Upper lobe of right lung (tissue), 1 donor: ENCODE measurements around the gene ZNF763. TPM values are rescaled to one million over a fixed set of nuclear protein-coding genes. Genes with fewer than 3 reads are reported as not detected.
"Not testable (repeated sequence)": the region's sequence is repeated elsewhere in the genome, so short reads cannot be mapped to it uniquely, and the experiment has no call there.

ENCODE experiments used
- ATAC-seq: fragments of 200-7000 bp; cut with Tn5 transposase; one replicate; pipeline ENCODE4 v1.9.1; 2020; ENCODE audit warnings: mild to moderate bottlenecking, moderate library complexity
- DNase-seq: peaks from one replicate; pipeline ENCODE4 v3.0.0-alpha.2; 2020
- H3K27ac ChIP-seq: fragments of 200-600 bp; one replicate; pipeline ENCODE4 v1.8.0; 2022
- H3K27me3 ChIP-seq: fragments of 200-600 bp; one replicate; pipeline ENCODE4 v1.8.0; 2022; ENCODE audit warnings: mild to moderate bottlenecking
- H3K36me3 ChIP-seq: fragments of 200-600 bp; one replicate; pipeline ENCODE4 v1.8.0; 2022
- H3K4me1 ChIP-seq: fragments of 200-600 bp; one replicate; pipeline ENCODE4 v1.8.0; 2022
- H3K4me3 ChIP-seq: fragments of 200-600 bp; one replicate; pipeline ENCODE4 v1.8.0; 2022; ENCODE audit warnings: mild to moderate bottlenecking
- H3K9me3 ChIP-seq: fragments of 200-600 bp; one replicate; pipeline ENCODE4 v1.8.0; 2022
- intact Hi-C: fragments of 100-400 bp; cut with DNase I; formaldehyde crosslinking; loops from one replicate; pipeline ENCODE4 v1.11.0; 2022
- total RNA-seq: library from RNA; stranded (reverse); fragmentation: NEBNext Ultra II Directional; extraction: Animal tissue kit (Norgen Biotek cat#: 25700); gene quantifications from one replicate; pipeline ENCODE4 v1.2.1, GENCODE V29; 2021
- TF ChIP-seq, protein P1 (sequence below): fragments of 200-600 bp; IDR thresholded peaks from one replicate; pipeline ENCODE4 v1.8.0; 2022; ENCODE audit warnings: antibody characterized with exemption
- donor health status: DM: no; HTN: yes; CAD: no; lungs with severe emphysema.

ZNF763 gene
- total RNA-seq, 1 donor from 2014 or later, result 5.2 TPM

DNA sequence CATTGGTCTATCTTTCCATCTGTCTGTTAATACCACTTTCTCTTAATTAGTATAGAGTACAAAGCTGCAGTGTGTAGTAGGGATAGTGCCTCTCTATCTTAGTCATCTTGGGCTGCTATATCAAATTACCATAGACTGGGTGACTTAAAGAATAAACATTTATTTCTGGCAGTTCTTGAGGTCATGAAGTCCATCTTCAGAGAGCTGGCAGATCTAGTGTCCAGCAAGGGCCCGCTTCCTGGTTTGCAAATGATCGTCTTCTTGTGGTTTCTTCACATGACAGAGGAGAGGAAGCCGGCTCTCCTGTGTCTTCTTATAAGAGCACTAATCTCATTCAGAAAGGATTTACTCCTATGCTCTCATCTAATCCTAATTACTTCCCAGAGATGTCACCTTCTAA lies 33.8 kb upstream of the ZNF763 start:
- intact Hi-C loops, result no loop called here
- Histone ChIP-seq H3K27me3 (no peaks in the 10 kb centered on the region), H3K27ac (no peak overlapping the region), H3K4me3 (no peak overlapping the region), H3K36me3 (no peaks in the 10 kb centered on the region), H3K9me3 (peaks cover 6% of the 10 kb centered on the region), H3K4me1 (peaks cover 8% of the 10 kb centered on the region)
- TF ChIP-seq, protein P1, sequence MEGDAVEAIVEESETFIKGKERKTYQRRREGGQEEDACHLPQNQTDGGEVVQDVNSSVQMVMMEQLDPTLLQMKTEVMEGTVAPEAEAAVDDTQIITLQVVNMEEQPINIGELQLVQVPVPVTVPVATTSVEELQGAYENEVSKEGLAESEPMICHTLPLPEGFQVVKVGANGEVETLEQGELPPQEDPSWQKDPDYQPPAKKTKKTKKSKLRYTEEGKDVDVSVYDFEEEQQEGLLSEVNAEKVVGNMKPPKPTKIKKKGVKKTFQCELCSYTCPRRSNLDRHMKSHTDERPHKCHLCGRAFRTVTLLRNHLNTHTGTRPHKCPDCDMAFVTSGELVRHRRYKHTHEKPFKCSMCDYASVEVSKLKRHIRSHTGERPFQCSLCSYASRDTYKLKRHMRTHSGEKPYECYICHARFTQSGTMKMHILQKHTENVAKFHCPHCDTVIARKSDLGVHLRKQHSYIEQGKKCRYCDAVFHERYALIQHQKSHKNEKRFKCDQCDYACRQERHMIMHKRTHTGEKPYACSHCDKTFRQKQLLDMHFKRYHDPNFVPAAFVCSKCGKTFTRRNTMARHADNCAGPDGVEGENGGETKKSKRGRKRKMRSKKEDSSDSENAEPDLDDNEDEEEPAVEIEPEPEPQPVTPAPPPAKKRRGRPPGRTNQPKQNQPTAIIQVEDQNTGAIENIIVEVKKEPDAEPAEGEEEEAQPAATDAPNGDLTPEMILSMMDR, result no peak
- ATAC-seq (peak; percentile 53), DNase-seq (no peak)

DNA sequence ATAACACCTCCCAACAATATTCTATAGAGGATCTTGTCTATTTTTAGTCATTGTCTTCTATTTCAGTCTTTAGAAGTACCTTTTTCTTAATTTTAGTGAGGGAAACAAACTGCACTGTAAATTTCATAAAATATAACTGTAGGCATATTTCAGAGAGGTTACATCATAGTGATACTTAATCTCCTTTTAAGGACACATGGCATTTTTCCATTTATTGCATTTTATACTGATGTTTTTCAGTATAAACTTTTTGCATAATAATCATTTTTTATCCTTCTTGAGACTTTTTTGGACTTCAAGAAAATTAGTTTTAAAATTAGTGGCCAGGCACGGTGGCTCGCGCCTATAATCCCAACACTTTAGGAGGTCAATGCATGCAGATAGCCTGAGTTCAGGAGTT lies 33.3 kb upstream of the ZNF763 start:
- H3K36me3 ChIP-seq, result no peaks in the 10 kb centered on the region
- ATAC-seq, result no peak
- intact Hi-C loops, result no loop called here

DNA sequence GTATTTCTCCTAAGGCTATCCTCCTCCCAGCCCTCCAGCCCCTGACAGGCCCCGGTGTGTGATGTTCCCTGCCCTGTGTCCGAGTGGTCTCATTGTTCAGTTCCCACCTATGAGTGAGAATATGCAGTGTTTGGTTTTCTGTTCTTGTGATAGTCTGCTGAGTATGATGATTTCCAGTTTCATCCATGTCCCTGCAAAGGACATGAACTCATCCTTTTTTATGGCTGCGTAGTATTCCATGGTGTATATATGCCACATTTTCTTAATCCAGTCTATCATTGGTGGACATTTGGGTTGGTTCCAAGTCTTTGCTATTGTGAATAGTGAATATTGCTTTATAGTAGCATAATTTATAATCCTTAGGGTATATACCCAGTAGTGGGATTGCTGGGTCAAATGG lies 29.0 kb upstream of the ZNF763 start:
- peaks cover 28% of the 10 kb centered on the region for H3K9me3 ChIP-seq

More for the DNA sequence above, 33.3 kb upstream of the ZNF763 start:
- Histone ChIP-seq H3K9me3 (peaks cover 6% of the 10 kb centered on the region), H3K4me1 (peaks cover 4% of the 10 kb centered on the region), H3K27me3 (no peaks in the 10 kb centered on the region), H3K27ac (no peak overlapping the region), H3K4me3 (no peak overlapping the region)
- DNase-seq, result no peak
- TF ChIP-seq, protein P1, result no peak

DNA sequence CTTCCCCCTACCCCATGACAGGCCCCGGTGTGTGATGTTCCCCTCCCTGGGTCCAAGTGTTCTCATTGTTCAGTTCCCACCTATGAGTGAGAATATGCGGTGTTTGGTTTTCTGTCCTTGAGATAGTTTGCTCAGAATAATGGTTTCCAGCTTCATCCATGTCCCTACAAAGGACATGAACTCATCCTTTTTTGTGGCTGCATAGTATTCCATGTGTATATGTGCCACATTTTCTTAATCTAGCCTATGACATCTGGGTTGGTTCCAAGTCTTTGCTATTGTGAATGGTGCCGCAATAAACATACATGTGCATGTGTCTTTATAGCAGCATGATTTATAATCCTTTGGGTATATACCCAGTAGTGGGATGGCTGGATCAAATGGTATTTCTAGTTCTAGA lies 26.5 kb upstream of the ZNF763 start:
- H3K36me3 ChIP-seq, DNase-seq, H3K4me3 ChIP-seq, H3K27ac ChIP-seq, ATAC-seq, intact Hi-C loops, H3K4me1 ChIP-seq, H3K27me3 ChIP-seq: not testable (repeated sequence)
- H3K9me3 ChIP-seq, result peaks cover 43% of the 10 kb centered on the region

More for the DNA sequence above, 29.0 kb upstream of the ZNF763 start:
- H3K27ac ChIP-seq, H3K4me3 ChIP-seq, H3K4me1 ChIP-seq, DNase-seq, H3K36me3 ChIP-seq, intact Hi-C loops, H3K27me3 ChIP-seq, ATAC-seq: not testable (repeated sequence)

DNA sequence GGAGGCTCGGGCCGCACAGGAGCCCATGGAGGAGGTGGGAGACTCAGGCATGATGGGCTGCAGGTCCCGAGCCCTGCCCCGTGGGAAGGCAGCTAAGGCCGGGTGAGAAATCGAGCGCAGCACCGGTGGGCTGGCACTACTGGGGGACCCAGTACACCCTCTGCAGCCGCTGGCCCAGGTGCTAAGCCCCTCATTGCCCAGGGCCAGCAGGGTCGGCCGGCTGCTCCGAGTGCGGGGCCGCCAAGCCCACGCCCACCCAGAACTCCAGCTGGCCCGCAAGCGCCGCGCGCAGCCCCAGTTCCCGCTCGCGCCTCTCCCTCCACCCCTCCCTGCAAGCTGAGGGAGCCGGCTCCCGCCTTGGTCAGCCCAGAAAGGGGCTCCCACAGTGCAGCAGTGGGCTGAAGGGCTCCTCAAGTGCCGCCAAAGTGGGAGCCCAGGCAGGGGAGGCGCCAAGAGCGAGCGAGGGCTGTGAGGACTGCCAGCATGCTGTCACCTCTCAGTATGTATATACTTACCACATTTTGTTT lies 23.4 kb upstream of the ZNF763 start:
- ATAC-seq, intact Hi-C loops, H3K4me1 ChIP-seq, H3K4me3 ChIP-seq, DNase-seq, H3K27me3 ChIP-seq, H3K36me3 ChIP-seq, H3K27ac ChIP-seq: not testable (repeated sequence)
- peaks cover 67% of the 10 kb centered on the region for H3K9me3 ChIP-seq

DNA sequence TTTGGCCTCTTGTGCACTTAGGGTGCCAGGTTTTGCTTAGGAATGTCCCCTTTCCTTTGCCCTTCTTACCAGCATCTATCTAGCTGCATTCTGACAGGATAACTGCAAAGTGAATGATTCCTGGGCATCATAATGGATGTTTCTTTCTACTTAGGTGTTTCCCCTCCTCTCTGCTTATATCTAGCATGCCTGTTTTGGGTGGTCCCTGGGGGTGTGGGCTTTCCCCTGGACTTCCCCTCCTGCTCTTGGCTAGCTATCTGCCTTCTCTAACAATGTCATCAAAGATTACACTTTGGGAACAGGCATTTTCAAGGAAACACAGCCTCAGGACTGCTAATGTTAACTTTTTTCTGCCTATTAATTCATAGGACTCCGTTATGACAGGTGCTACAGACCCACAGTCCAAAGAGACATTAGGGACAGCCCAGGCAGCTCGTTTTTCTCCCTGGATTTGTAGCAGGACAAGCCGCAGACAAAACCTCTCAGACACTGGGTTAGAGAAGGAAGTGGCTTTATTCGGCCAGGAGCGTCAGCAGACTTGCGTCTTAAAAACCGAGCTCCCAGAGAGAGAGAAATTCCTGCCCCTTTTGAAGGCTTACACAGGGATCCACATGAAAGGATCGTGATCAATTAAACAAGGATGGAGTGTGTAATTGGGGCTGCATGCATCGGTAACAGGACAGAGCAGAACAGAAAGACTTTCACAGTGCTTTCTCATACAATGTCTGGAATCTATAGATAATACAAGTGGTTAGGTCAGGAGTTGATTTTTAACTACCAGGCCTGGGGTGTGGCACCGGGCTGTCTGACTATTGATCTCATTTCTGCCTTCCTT lies 22.6 kb upstream of the ZNF763 start:
- intact Hi-C loops, result no loop called here
- TF ChIP-seq, protein P1, result no peak
- Histone ChIP-seq H3K36me3 (peaks cover 10% of the 10 kb centered on the region), H3K27me3 (no peaks in the 10 kb centered on the region), H3K27ac (no peak overlapping the region), H3K9me3 (peaks cover 74% of the 10 kb centered on the region), H3K4me1 (no peaks in the 10 kb centered on the region), H3K4me3 (no peak overlapping the region)
- DNase-seq, result no peak
- ATAC-seq, result no peak

DNA sequence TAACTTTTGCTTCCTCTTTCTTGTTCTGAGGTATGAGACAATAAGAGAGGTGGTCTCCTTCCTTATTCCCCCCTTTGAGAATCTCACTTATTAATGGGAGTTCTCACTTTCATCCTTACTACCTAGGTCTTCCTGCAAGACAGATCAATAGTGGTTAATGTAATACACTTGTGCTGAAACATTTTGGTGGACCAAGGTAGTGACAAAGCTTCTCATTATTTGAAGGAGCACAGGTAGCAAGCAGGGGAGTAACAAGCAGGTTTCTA lies 22.1 kb upstream of the ZNF763 start:
- intact Hi-C loops, result no loop called here
- TF ChIP-seq, protein P1, result no peak
- ATAC-seq, result no peak
- Histone ChIP-seq H3K27me3 (no peaks in the 10 kb centered on the region), H3K27ac (no peak overlapping the region), H3K4me1 (no peaks in the 10 kb centered on the region), H3K4me3 (no peak overlapping the region), H3K9me3 (peaks cover 75% of the 10 kb centered on the region), H3K36me3 (peaks cover 16% of the 10 kb centered on the region)
- no peak for DNase-seq
